ENCODE data around the gene LAMC1. TPM values are rescaled to one million over a fixed set of nuclear protein-coding genes. Genes with fewer than 3 reads are reported as not detected.

The LAMC1 gene
- polyA plus RNA-seq, 1 donor from 2014 or later = 4.2 TPM

DNA sequence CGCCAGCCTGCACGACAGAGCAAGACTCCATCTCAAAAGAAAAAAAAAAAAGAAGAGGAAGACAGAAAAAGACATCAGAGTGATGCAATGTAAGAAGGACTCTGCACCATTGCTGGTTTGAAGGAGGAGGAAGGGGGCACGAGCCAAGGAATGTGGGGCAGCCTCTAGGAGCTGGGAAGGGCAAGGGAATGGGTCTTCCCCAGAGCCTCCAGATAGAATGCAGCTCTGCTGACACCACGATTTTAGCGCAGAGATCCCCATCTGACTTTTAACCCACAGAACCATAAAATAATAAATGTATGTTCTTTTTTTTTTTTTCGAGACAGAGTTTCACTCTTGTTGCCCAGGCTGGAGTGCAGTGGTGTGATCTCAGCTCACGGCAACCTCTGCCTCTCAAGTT is 129.0 kb downstream of the LAMC1 start (continued):
- TF ChIP-seq MXI1 (conservative IDR thresholded peaks at IDR 0.05; ENCODE audit: poor library complexity, severe bottlenecking) (no peak), RAD21 (conservative IDR thresholded peaks at IDR 0.05) (no peak), TAF1 (IDR thresholded peaks at IDR 0.05; ENCODE audit: low read depth) (no peak)

- no peaks in the 10 kb centered on the region for H3K27me3 ChIP-seq (ENCODE audit: insufficient read depth, low read depth, low read length)
- H3K9ac ChIP-seq (ENCODE audit: low read length) = no peak overlapping the region
- H3K27ac ChIP-seq (ENCODE audit: low read length) = no peak overlapping the region
- H3K36me3 ChIP-seq (ENCODE audit: insufficient read depth, low read length) = no peaks in the 10 kb centered on the region
- H3K4me2 ChIP-seq (ENCODE audit: low read length) = no peak overlapping the region
- no peaks in the 10 kb centered on the region for H3F3A ChIP-seq (ENCODE audit: insufficient read depth, low read length, poor library complexity, severe bottlenecking)
- H3K9me2 ChIP-seq (ENCODE audit: insufficient read depth, low read length) = no peaks in the 10 kb centered on the region
- no peaks in the 10 kb centered on the region for H3K9me3 ChIP-seq (ENCODE audit: low read length)
- H3K79me2 ChIP-seq (replicated peaks; ENCODE audit: insufficient read depth, low read length) = no peaks in the 10 kb centered on the region
- H4K20me1 ChIP-seq (ENCODE audit: insufficient read depth) = no peaks in the 10 kb centered on the region
- TF ChIP-seq SMC3 (conservative IDR thresholded peaks at IDR 0.05; ENCODE audit: poor library complexity) = no peak
- no peak for TF ChIP-seq EP300 (conservative IDR thresholded peaks at IDR 0.05; ENCODE audit: poor library complexity, severe bottlenecking)
- TF ChIP-seq MXI1 (conservative IDR thresholded peaks at IDR 0.05; ENCODE audit: poor library complexity, severe bottlenecking) = no peak
- TF ChIP-seq RAD21 (conservative IDR thresholded peaks at IDR 0.05) = no peak
- no peak for TF ChIP-seq POLR2AphosphoS5 (IDR thresholded peaks at IDR 0.05)
- TF ChIP-seq EZH2 (IDR thresholded peaks at IDR 0.05; ENCODE audit: borderline replicate concordance, insufficient read depth, low read length, poor library complexity, severe bottlenecking) = no peak
- no peak overlapping the region for H2AFZ ChIP-seq (ENCODE audit: low read depth, low read length)
- no peak overlapping the region for H3K4me3 ChIP-seq (ENCODE audit: low read length)
These were observed 132.7 kb downstream of the LAMC1 start for GRCh38 chr1:183155939-183156338.

DNA sequence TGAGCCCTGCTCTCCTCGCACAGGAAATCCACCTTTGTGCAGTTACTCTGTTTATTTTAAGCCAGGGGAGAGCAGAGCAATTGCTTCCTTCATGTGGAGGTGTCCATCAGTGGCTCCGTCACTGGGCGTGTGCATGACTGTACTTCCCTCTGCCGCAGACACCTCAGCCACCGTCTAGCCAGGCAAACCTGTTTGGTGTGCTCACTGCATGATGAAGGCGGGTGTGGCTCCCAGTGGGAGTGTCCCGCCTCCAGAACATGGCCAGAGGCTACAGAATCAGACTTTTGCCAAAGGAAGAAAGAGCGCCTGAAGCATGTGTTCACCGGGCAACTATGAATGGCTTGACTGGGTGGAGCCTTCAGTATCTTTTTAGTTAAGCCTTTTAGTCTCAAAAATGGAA is 136.7 kb downstream of the LAMC1 start:
- H3K9me2 ChIP-seq (ENCODE audit: insufficient read depth, low read length) = no peaks in the 10 kb centered on the region
- H3K27me3 ChIP-seq (ENCODE audit: insufficient read depth, low read depth, low read length) = no peaks in the 10 kb centered on the region
- H3K79me2 ChIP-seq (replicated peaks; ENCODE audit: insufficient read depth, low read length) = no peaks in the 10 kb centered on the region
- H3F3A ChIP-seq (ENCODE audit: insufficient read depth, low read length, poor library complexity, severe bottlenecking) = no peaks in the 10 kb centered on the region
- H3K27ac ChIP-seq (ENCODE audit: low read length) = no peak overlapping the region
- no peaks in the 10 kb centered on the region for H4K20me1 ChIP-seq (ENCODE audit: insufficient read depth)
- TF ChIP-seq, protein P1, sequence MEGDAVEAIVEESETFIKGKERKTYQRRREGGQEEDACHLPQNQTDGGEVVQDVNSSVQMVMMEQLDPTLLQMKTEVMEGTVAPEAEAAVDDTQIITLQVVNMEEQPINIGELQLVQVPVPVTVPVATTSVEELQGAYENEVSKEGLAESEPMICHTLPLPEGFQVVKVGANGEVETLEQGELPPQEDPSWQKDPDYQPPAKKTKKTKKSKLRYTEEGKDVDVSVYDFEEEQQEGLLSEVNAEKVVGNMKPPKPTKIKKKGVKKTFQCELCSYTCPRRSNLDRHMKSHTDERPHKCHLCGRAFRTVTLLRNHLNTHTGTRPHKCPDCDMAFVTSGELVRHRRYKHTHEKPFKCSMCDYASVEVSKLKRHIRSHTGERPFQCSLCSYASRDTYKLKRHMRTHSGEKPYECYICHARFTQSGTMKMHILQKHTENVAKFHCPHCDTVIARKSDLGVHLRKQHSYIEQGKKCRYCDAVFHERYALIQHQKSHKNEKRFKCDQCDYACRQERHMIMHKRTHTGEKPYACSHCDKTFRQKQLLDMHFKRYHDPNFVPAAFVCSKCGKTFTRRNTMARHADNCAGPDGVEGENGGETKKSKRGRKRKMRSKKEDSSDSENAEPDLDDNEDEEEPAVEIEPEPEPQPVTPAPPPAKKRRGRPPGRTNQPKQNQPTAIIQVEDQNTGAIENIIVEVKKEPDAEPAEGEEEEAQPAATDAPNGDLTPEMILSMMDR (IDR thresholded peaks at IDR 0.05; ENCODE audit: poor library complexity, severe bottlenecking) = no peak
- no peak for TF ChIP-seq POLR2AphosphoS5 (IDR thresholded peaks at IDR 0.05)
- TF ChIP-seq SMC3 (conservative IDR thresholded peaks at IDR 0.05; ENCODE audit: poor library complexity) = no peak
- TF ChIP-seq RAD21 (conservative IDR thresholded peaks at IDR 0.05) = no peak
- TF ChIP-seq, protein P2, sequence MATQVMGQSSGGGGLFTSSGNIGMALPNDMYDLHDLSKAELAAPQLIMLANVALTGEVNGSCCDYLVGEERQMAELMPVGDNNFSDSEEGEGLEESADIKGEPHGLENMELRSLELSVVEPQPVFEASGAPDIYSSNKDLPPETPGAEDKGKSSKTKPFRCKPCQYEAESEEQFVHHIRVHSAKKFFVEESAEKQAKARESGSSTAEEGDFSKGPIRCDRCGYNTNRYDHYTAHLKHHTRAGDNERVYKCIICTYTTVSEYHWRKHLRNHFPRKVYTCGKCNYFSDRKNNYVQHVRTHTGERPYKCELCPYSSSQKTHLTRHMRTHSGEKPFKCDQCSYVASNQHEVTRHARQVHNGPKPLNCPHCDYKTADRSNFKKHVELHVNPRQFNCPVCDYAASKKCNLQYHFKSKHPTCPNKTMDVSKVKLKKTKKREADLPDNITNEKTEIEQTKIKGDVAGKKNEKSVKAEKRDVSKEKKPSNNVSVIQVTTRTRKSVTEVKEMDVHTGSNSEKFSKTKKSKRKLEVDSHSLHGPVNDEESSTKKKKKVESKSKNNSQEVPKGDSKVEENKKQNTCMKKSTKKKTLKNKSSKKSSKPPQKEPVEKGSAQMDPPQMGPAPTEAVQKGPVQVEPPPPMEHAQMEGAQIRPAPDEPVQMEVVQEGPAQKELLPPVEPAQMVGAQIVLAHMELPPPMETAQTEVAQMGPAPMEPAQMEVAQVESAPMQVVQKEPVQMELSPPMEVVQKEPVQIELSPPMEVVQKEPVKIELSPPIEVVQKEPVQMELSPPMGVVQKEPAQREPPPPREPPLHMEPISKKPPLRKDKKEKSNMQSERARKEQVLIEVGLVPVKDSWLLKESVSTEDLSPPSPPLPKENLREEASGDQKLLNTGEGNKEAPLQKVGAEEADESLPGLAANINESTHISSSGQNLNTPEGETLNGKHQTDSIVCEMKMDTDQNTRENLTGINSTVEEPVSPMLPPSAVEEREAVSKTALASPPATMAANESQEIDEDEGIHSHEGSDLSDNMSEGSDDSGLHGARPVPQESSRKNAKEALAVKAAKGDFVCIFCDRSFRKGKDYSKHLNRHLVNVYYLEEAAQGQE (IDR thresholded peaks at IDR 0.05; ENCODE audit: borderline replicate concordance) = no peak
- no peak for TF ChIP-seq EZH2 (IDR thresholded peaks at IDR 0.05; ENCODE audit: borderline replicate concordance, insufficient read depth, low read length, poor library complexity, severe bottlenecking)
- TF ChIP-seq EP300 (conservative IDR thresholded peaks at IDR 0.05; ENCODE audit: poor library complexity, severe bottlenecking) = no peak
- TF ChIP-seq TAF1 (IDR thresholded peaks at IDR 0.05; ENCODE audit: low read depth) = no peak
- TF ChIP-seq MXI1 (conservative IDR thresholded peaks at IDR 0.05; ENCODE audit: poor library complexity, severe bottlenecking) = no peak
- H3K36me3 ChIP-seq (ENCODE audit: insufficient read depth, low read length) = no peaks in the 10 kb centered on the region
- H3K4me2 ChIP-seq (ENCODE audit: low read length) = no peak overlapping the region
- no peaks in the 10 kb centered on the region for H3K9me3 ChIP-seq (ENCODE audit: low read length)
- no peak overlapping the region for H3K9ac ChIP-seq (ENCODE audit: low read length)
- H3K4me3 ChIP-seq (ENCODE audit: low read length) = no peak overlapping the region
- no peak overlapping the region for H2AFZ ChIP-seq (ENCODE audit: low read depth, low read length)

All from neural cell (in vitro differentiated cells).